Gastroesophageal sphincter (tissue), 4 donors: ENCODE results near the gene MAML2. TPM values are rescaled to one million over a fixed set of nuclear protein-coding genes. Genes with fewer than 3 reads are reported as not detected.

Experiments used
- ATAC-seq: fragments of 150-250 bp; one replicate; pipeline ENCODE4 v1.9.1; 2016; ENCODE audit warnings: mild to moderate bottlenecking, moderate library complexity
- H3K27ac ChIP-seq, 4 donors: fragments of 200-600 bp; sonication (generic) in 3 of 4; 1 replicate in 3 of 4; 2 replicates in 1 of 4; pipeline ENCODE4 v1.5.1; 2016 to 2019
- H3K27me3 ChIP-seq: fragments of 200-600 bp; sonication (generic); one replicate; pipeline ENCODE4 v1.5.1; 2019
- H3K36me3 ChIP-seq, 2 donors: fragments of 200-600 bp; sonication (generic); one replicate each; pipeline ENCODE4 v1.5.1; 2019; ENCODE audit warnings: control low read depth in 1 of 2
- H3K4me1 ChIP-seq, 3 donors: fragments of 200-600 bp; sonication (generic); 1 replicate in 2 of 3; 2 replicates in 1 of 3; pipeline ENCODE4 v1.5.1; 2016 to 2019; ENCODE audit warnings: control low read depth in 2 of 3
- H3K4me3 ChIP-seq, 2 donors: fragments of 200-600 bp; sonication (generic); one replicate each; pipeline ENCODE4 v1.5.1; 2019; ENCODE audit warnings: mild to moderate bottlenecking in 1 of 2, moderate library complexity in 1 of 2
- H3K9me3 ChIP-seq, 3 donors: fragments of 200-600 bp; sonication (generic); one replicate each; pipeline ENCODE4 v1.5.1; 2017 to 2019; ENCODE audit warnings: control low read depth in 2 of 3
- EP300 ChIP-seq: sonication (generic); formaldehyde crosslinking; IDR thresholded peaks from one replicate; pipeline ENCODE4 v1.6.1; 2017; ENCODE audit warnings: antibody characterized with exemption, mild to moderate bottlenecking
- POLR2A ChIP-seq, 2 donors: fragments of 450-650 bp; IDR thresholded peaks; one replicate each; pipeline ENCODE4 v1.6.1; 2017; ENCODE audit warnings: antibody characterized with exemption in 2 of 2, mild to moderate bottlenecking in 2 of 2, moderate library complexity in 1 of 2
- POLR2AphosphoS5 ChIP-seq: sonication (generic); formaldehyde crosslinking; IDR thresholded peaks from one replicate; pipeline ENCODE4 v1.6.1; 2017; ENCODE audit warnings: antibody characterized with exemption
- WGBS, 2 donors: methylation state at CpG; one replicate each; pipeline ENCODE4 v1.1.5; 2018; ENCODE audit warnings: low coverage in 1 of 2; 5-methylcytosine and 5-hydroxymethylcytosine counted together
- total RNA-seq, 4 donors: library from RNA; depleted of rRNA; stranded (reverse); fragments of >200 nt; gene quantifications; one replicate each; pipeline ENCODE4 v1.1.0, GENCODE V29; 2016
- TF ChIP-seq, protein P1 (sequence below), 4 experiments: fragments of 200-600 bp in 2 of 4; fragments of 450-650 bp in 2 of 4; sonication (generic) in 1 of 4; IDR thresholded peaks; one replicate each; pipeline ENCODE4 v1.5.1; 2017 to 2019; ENCODE audit warnings: antibody characterized with exemption in 4 of 4, mild to moderate bottlenecking in 2 of 4, moderate library complexity in 2 of 4

Gene MAML2
- total RNA-seq, 4 donors from 2014 or later = 15.8 to 31.8 (median 23.7) TPM

DNA sequence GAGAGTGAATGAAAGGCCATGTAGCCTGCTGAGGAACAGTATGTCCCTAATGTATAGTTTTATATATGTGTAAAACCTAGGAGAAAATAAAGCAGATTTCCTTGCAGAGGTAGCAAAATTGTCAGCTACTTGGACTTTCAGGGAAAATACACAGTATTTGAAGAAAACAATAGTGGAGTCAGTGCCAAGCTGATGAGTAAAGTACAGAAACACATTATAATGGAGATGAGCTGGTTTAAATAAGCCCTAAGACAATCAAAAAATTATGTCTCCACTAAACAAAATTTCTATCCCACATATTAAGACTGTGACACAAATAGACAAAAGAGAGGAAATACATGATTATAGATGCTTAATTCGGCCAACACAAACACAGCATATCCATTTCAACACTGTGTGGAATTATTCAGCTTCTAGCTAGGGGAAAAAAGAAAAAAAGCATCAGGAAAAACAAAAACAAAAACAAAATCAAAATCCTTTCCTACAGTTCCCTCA lies 75.9 kb downstream of the MAML2 start:
- Histone ChIP-seq H3K9me3 (no peaks in the 10 kb centered on the region), H3K27me3 (no peaks in the 10 kb centered on the region), H3K27ac (peak overlapping the region in 2 of 4 donors; percentile 8 to 10), H3K4me3 (no peak overlapping the region), H3K4me1 (peaks cover 6 to 41% (median 11%) of the 10 kb centered on the region in 3 donors), H3K36me3 (peaks cover 0 to 5% of the 10 kb centered on the region in 2 donors)
- no peak for ATAC-seq
- WGBS, 2 donors = 40 to 69% methylated on average over 1 of the region's 1 CpG
- TF ChIP-seq EP300 (no peak), POLR2AphosphoS5 (no peak), POLR2A (IDR thresholded peaks at IDR 0.05) (no peak)
- TF ChIP-seq, protein P1, sequence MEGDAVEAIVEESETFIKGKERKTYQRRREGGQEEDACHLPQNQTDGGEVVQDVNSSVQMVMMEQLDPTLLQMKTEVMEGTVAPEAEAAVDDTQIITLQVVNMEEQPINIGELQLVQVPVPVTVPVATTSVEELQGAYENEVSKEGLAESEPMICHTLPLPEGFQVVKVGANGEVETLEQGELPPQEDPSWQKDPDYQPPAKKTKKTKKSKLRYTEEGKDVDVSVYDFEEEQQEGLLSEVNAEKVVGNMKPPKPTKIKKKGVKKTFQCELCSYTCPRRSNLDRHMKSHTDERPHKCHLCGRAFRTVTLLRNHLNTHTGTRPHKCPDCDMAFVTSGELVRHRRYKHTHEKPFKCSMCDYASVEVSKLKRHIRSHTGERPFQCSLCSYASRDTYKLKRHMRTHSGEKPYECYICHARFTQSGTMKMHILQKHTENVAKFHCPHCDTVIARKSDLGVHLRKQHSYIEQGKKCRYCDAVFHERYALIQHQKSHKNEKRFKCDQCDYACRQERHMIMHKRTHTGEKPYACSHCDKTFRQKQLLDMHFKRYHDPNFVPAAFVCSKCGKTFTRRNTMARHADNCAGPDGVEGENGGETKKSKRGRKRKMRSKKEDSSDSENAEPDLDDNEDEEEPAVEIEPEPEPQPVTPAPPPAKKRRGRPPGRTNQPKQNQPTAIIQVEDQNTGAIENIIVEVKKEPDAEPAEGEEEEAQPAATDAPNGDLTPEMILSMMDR (IDR thresholded peaks at IDR 0.05) = no peak

DNA sequence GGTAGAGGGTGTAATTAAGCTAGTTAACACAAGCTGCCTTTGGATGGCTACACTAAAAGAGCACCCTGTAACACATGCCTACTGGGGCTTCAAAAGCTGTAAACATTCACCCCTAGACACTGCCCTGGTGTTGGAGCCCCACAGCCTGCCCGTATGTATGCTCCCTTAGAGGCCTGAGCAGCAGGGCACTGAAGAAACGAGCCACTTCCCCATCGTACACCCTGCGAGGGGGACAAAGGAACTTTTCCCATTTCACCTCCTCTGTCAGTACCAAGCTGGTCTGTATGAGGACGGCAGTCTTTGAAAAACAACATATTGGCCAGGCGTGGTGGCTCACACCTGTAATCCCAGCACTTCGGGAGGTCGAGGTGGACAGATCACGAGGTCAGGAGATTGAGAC lies 77.0 kb downstream of the MAML2 start:
- Histone ChIP-seq H3K4me3 (no peak overlapping the region), H3K4me1 (peaks cover 6 to 41% (median 11%) of the 10 kb centered on the region in 3 donors), H3K36me3 (peaks cover 0 to 4% of the 10 kb centered on the region in 2 donors), H3K27ac (no peak overlapping the region), H3K27me3 (no peaks in the 10 kb centered on the region), H3K9me3 (no peaks in the 10 kb centered on the region)
- TF ChIP-seq POLR2A (IDR thresholded peaks at IDR 0.05) = no peak
- no peak for ATAC-seq
- 100% methylated on average over 1 to 3 of the region's 9 CpGs for WGBS, 2 donors

DNA sequence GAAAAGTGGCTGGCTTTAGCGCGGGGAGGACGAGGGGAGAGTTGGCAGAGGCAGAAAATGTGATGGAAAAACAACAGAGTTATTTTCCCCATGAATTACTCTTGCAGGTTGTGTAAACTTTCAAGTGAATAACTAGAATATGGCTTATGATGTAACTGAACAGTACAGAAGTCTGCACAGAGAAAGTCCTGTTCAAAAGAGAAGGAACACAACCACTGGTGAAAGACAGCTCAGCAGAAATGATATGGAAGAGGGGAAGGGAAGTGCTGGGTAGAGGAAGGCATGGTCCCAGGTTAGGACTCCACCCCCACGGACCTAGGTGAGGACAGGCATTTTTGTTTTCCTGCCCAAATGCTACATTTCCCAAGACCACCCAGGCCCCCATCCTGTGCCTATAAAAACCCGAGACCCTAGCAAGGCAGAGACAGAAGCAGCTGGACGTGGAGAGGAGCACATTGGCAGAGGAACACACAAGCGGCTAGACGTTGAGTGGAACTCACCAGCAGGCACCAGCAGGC lies 77.7 kb downstream of the MAML2 start:
- H3K4me1 ChIP-seq = peaks cover 6 to 44% (median 11%) of the 10 kb centered on the region in 3 donors
- WGBS, 2 donors = 73 to 81% methylated on average over 6 to 8 of the region's 8 CpGs
- no peak for ATAC-seq
- TF ChIP-seq POLR2A (IDR thresholded peaks at IDR 0.05) (no peak), POLR2AphosphoS5 (no peak), EP300 (no peak)
- TF ChIP-seq, protein P1 (IDR thresholded peaks at IDR 0.05) = no peak
- no peaks in the 10 kb centered on the region for H3K36me3 ChIP-seq
- no peak overlapping the region for H3K4me3 ChIP-seq
- peak overlapping the region in 2 of 4 donors; percentile 6 to 38 for H3K27ac ChIP-seq
- no peaks in the 10 kb centered on the region for H3K27me3 ChIP-seq
- no peaks in the 10 kb centered on the region for H3K9me3 ChIP-seq

DNA sequence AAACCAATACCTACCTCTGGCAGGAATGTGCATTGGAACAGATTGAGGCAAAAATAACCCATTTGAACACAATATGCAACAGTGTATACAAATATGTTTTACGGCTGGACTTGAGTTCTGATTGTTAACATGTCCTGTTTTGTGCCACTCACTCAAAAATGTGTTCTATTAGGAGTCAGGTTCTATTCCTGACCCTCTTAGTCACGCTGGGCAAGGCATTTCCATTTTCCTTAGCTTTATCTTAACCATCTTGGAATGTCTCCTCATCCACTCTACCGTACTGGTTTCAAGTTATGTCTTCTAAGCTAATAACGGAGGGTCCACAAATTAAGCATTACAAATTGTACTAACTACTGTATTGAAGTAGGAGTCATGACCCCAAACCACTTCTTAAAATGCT lies 78.6 kb downstream of the MAML2 start:
- H3K4me1 ChIP-seq = peaks cover 8 to 51% (median 14%) of the 10 kb centered on the region in 3 donors
- no peak overlapping the region for H3K4me3 ChIP-seq
- H3K27me3 ChIP-seq = no peaks in the 10 kb centered on the region
- TF ChIP-seq, protein P1 (IDR thresholded peaks at IDR 0.05) = no peak
- no peak for TF ChIP-seq EP300
- TF ChIP-seq POLR2A (IDR thresholded peaks at IDR 0.05) = no peak
- TF ChIP-seq POLR2AphosphoS5 = no peak
- no peaks in the 10 kb centered on the region for H3K36me3 ChIP-seq
- H3K9me3 ChIP-seq = no peaks in the 10 kb centered on the region
- no peak for ATAC-seq
- H3K27ac ChIP-seq = no peak overlapping the region
- WGBS, 2 donors = 56 to 79% methylated on average over 3 to 4 of the region's 4 CpGs

DNA sequence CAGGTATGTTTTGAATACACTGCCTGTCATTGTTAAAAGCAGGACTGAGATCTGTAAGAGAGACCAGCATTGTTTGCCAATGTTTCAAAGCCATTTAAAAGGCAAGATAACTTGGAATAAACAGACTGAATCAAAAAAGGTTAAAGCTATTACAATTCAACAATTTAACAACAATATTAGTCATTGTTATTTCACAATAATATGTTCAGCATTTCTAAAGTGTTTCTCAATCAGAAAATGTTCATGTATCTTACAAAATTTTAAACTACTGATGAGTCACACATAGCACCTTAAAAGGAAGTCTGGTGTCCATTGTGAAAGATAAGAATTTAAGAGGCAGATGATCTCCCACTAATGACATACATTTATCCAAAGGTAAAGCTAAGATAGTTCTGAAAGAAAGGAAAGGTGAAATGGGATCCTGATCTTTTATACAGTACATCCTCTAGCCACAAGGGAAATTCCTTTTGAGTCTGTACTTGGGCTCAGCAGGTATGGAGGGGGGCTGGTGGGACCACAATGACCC lies 79.7 kb downstream of the MAML2 start:
- Histone ChIP-seq H3K27ac (peak overlapping the region; percentile 40 to 62 (median 60)), H3K9me3 (no peaks in the 10 kb centered on the region), H3K4me3 (no peak overlapping the region), H3K36me3 (no peaks in the 10 kb centered on the region), H3K4me1 (peaks cover 10 to 60% (median 22%) of the 10 kb centered on the region in 3 donors), H3K27me3 (no peaks in the 10 kb centered on the region)
- TF ChIP-seq POLR2A (IDR thresholded peaks at IDR 0.05) (no peak), EP300 (no peak), POLR2AphosphoS5 (peak; percentile 68)
- TF ChIP-seq, protein P1 (IDR thresholded peaks at IDR 0.05) = peak in 1 of 4 experiments; percentile 10
- peak; percentile 83 for ATAC-seq
